Measurements from ENCODE around the gene ITGAX. TPM values are rescaled to one million over a fixed set of nuclear protein-coding genes. Genes with fewer than 3 reads are reported as not detected.

ITGAX gene
- total and polyA plus RNA-seq, 2 of the 8 experiments (the other 6 are each of a cell fraction or from before 2014, with no cell fraction given) = 0.30 TPM; not detected in 1

- no peak for TF ChIP-seq CHD7 (IDR thresholded peaks at IDR 0.05; ENCODE audit: insufficient replicate concordance, low read length)
- TF ChIP-seq NRF1 (IDR thresholded peaks at IDR 0.05; ENCODE audit: low read depth, low read length) = no peak
- no peak for TF ChIP-seq KDM5A (IDR thresholded peaks at IDR 0.05; ENCODE audit: low read length)
- no peak for TF ChIP-seq GABPA (IDR thresholded peaks at IDR 0.05; ENCODE audit: borderline replicate concordance, insufficient read depth, low read length)
Measured at GRCh38 chr16:31371008-31371407, 16.0 kb downstream of the ITGAX start (continued).

All from H1 (cell line).